Fibroblast of peridontal ligament (primary cell): ENCODE data around the gene HIP1.
"Not testable (repeated sequence)": the region's sequence is repeated elsewhere in the genome, so short reads cannot be mapped to it uniquely, and the experiment has no call there.

Experiments
- DNase-seq: peaks from one replicate; pipeline ENCODE4 v3.0.0-alpha.2; 2010; ENCODE audit errors: extremely low read depth

The HIP1 gene

GRCh38 chr7:75531359-75531821, 207.4 kb downstream of the HIP1 start:
- DNase-seq, result peak; percentile 3

- DNase-seq, result peak; percentile 2
Measured at GRCh38 chr7:75527224-75527722, 211.5 kb downstream of the HIP1 start.

- DNase-seq, result not testable (repeated sequence)
Measured at GRCh38 chr7:75521727-75522126, 217.0 kb downstream of the HIP1 start.

- DNase-seq, result peak; percentile 9
Measured at GRCh38 chr7:75518842-75519241, 219.9 kb downstream of the HIP1 start.

- not testable (repeated sequence) for DNase-seq
Measured at GRCh38 chr7:75509033-75509432, 229.7 kb downstream of the HIP1 start.

- not testable (repeated sequence) for DNase-seq
Measured at GRCh38 chr7:75492020-75492419, 246.7 kb downstream of the HIP1 start, which contains the start of gene SPDYE5. Gene SPDYE5, plus strand, starts transcription at chr7:75492320. Its CDS starts 1,728 bp downstream, at chr7:75494048.

- peak; percentile 78 for DNase-seq
Measured at GRCh38 chr7:75485979-75486643, 252.6 kb downstream of the HIP1 start, which contains the start of gene POM121C. Gene POM121C, minus strand, starts transcription at chr7:75486299. Its CDS starts 44,803 bp downstream, at chr7:75441496.

GRCh38 chr7:75485355-75485978, 253.3 kb downstream of the HIP1 start:
- DNase-seq, result peak; percentile 1
